H1 (cell line): ENCODE results near the gene SMARCA2. TPM values are rescaled to one million over a fixed set of nuclear protein-coding genes. Genes with fewer than 3 reads are reported as not detected.

Source experiments
- CTCF ChIA-PET: fragments of 300-600 bp; sonication (Branson Sonifier 250); formaldehyde crosslinking; loops from one replicate; lab custom pipeline; 2021; ENCODE audit not compliant: partially characterized antibody; lab: Charles Lee
- POLR2A ChIA-PET: fragments of 300-600 bp; sonication (Branson Sonifier 250); formaldehyde crosslinking; loops from one replicate; lab custom pipeline; 2021; ENCODE audit warnings: inconsistent platforms; ENCODE audit not compliant: partially characterized antibody; lab: Charles Lee
- DNase-seq, 2 experiments: peaks; one replicate each; pipeline versions ENCODE4 v3.0.0 to v3.0.0-alpha.2; 2010 to 2022; ENCODE audit warnings: low spot score in 2 of 2, low read depth in 1 of 2, mixed read lengths in 1 of 2
- FAIRE-seq: peaks from 2 replicates; lab custom pipeline; 2011; peaks lifted over from hg19 to GRCh38; lab: Jason Lieb, UNC
- H2AFZ ChIP-seq: 2 replicates; pipeline ENCODE4 v1.8.1; 2012; ENCODE audit warnings: low read length, inconsistent platforms
- H2AK5ac ChIP-seq: 2 replicates; pipeline ENCODE4 v1.6.1; 2013; ENCODE audit warnings: low read depth, low read length
- H2BK120ac ChIP-seq: replicated peaks from 2 replicates; pipeline ENCODE3; 2013; ENCODE audit warnings: low read depth, low read length, inconsistent platforms
- H2BK12ac ChIP-seq: 2 replicates; pipeline ENCODE4 v1.6.1; 2013; ENCODE audit warnings: low read depth, low read length
- H2BK15ac ChIP-seq: 2 replicates; pipeline ENCODE4 v1.6.1; 2013; ENCODE audit warnings: low read length
- H2BK20ac ChIP-seq: 2 replicates; pipeline ENCODE4 v1.6.1; 2013; ENCODE audit warnings: low read length
- H2BK5ac ChIP-seq: 2 replicates; pipeline ENCODE4 v1.6.1; 2013; ENCODE audit warnings: low read depth, low read length
- H3K14ac ChIP-seq: 2 replicates; pipeline ENCODE4 v1.6.1; 2013; ENCODE audit warnings: inconsistent platforms; ENCODE audit not compliant: insufficient read length
- H3K18ac ChIP-seq: 2 replicates; pipeline ENCODE4 v1.6.1; 2013; ENCODE audit warnings: low read length; ENCODE audit errors: extremely low read depth
- H3K23ac ChIP-seq: 2 replicates; pipeline ENCODE4 v1.6.1; 2013; ENCODE audit warnings: inconsistent platforms; ENCODE audit not compliant: insufficient read length
- H3K23me2 ChIP-seq: 2 replicates; pipeline ENCODE4 v1.6.1; 2013; ENCODE audit warnings: low read depth, low read length
- H3K27ac ChIP-seq: 2 replicates; pipeline ENCODE4 v1.6.1; 2011; ENCODE audit warnings: low read depth, low read length, inconsistent platforms
- H3K27me3 ChIP-seq, 4 experiments: replicated peaks in 1 of 4; 1 replicate in 1 of 4; 2 replicates in 3 of 4; pipeline versions ENCODE4 v1.6.1 to v1.8.1; 2011 to 2013; ENCODE audit warnings: low read length in 3 of 4, mild to moderate bottlenecking in 3 of 4, inconsistent platforms in 2 of 4, mixed read lengths in 2 of 4, moderate library complexity in 1 of 4; ENCODE audit not compliant: control insufficient read depth in 3 of 4, insufficient read depth in 3 of 4; ENCODE audit errors: extremely low read depth in 1 of 4
- H3K36me3 ChIP-seq, 4 experiments: 2 replicates each; pipeline versions ENCODE4 v1.6.1 to v1.8.1; 2011 to 2013; ENCODE audit warnings: mild to moderate bottlenecking in 4 of 4, low read length in 3 of 4, moderate library complexity in 2 of 4, control low read depth in 1 of 4, inconsistent platforms in 1 of 4; ENCODE audit not compliant: insufficient read depth in 4 of 4, control insufficient read depth in 2 of 4
- H3K4ac ChIP-seq: replicated peaks from 2 replicates; pipeline ENCODE3; 2013; ENCODE audit warnings: low read length, low read depth, mixed read lengths, inconsistent platforms; ENCODE audit not compliant: insufficient read length
- H3K4me1 ChIP-seq, 4 experiments: replicated peaks in 1 of 4; 1 replicate in 1 of 4; 2 replicates in 3 of 4; pipeline versions ENCODE4 v1.6.1 to v1.8.1; 2011 to 2013; ENCODE audit warnings: low read length in 3 of 4, inconsistent platforms in 2 of 4, mixed read lengths in 1 of 4; ENCODE audit not compliant: insufficient read depth in 4 of 4, control insufficient read depth in 3 of 4
- H3K4me2 ChIP-seq, 2 experiments: 2 replicates each; pipeline versions ENCODE4 v1.6.1 to v1.8.1; 2011 to 2013; ENCODE audit warnings: low read depth in 2 of 2, low read length in 2 of 2, control low read depth in 1 of 2, inconsistent platforms in 1 of 2, mild to moderate bottlenecking in 1 of 2; ENCODE audit not compliant: insufficient read depth in 1 of 2
- H3K4me3 ChIP-seq, 4 experiments: fragments of 200-600, 300-600 bp in 1 of 4; sonication (generic), shearing (Covaris generic), sonication (Bioruptor Twin) in 1 of 4; 2 replicates each; pipeline versions ENCODE4 v1.5.1 to v1.8.1; 2011 to 2016; ENCODE audit warnings: low read length in 4 of 4, low read depth in 3 of 4, control low read depth in 2 of 4, inconsistent platforms in 2 of 4, mild to moderate bottlenecking in 2 of 4, mixed read lengths in 1 of 4, moderate library complexity in 1 of 4; ENCODE audit not compliant: insufficient read depth in 2 of 4; ENCODE audit errors: extremely low read depth in 1 of 4
- H3K56ac ChIP-seq: replicated peaks from 2 replicates; pipeline ENCODE3; 2013; ENCODE audit warnings: low read depth, mild to moderate bottlenecking, mixed read lengths, low read length, inconsistent platforms; ENCODE audit not compliant: insufficient read length
- H3K79me1 ChIP-seq: 2 replicates; pipeline ENCODE4 v1.6.1; 2013; ENCODE audit warnings: low read depth, low read length, control low read depth
- H3K79me2 ChIP-seq, 2 experiments: 2 replicates each; pipeline versions ENCODE4 v1.6.1 to v1.8.1; 2012 to 2013; ENCODE audit warnings: low read length in 2 of 2, mild to moderate bottlenecking in 2 of 2, inconsistent platforms in 1 of 2; ENCODE audit not compliant: insufficient read depth in 2 of 2, control insufficient read depth in 1 of 2
- H3K9ac ChIP-seq, 4 experiments: replicated peaks in 1 of 4; 1 replicate in 1 of 4; 2 replicates in 3 of 4; pipeline versions ENCODE4 v1.6.1 to v1.8.1; 2011 to 2013; ENCODE audit warnings: low read depth in 3 of 4, low read length in 3 of 4, control low read depth in 2 of 4, mild to moderate bottlenecking in 2 of 4, moderate library complexity in 2 of 4, inconsistent platforms in 1 of 4; ENCODE audit errors: extremely low read depth in 1 of 4
- H3K9me3 ChIP-seq, 2 experiments: 2 replicates each; pipeline versions ENCODE4 v1.6.1 to v1.8.1; 2012 to 2013; ENCODE audit warnings: mild to moderate bottlenecking in 2 of 2, moderate library complexity in 2 of 2, control low read depth in 1 of 2, inconsistent platforms in 1 of 2, low read depth in 1 of 2, low read length in 1 of 2, mixed read lengths in 1 of 2; ENCODE audit not compliant: insufficient read depth in 2 of 2
- H4K20me1 ChIP-seq, 2 experiments: replicated peaks in 1 of 2; 2 replicates each; pipeline versions ENCODE3 to v1.8.1; 2011 to 2013; ENCODE audit warnings: inconsistent platforms in 2 of 2, low read length in 2 of 2, mild to moderate bottlenecking in 1 of 2; ENCODE audit not compliant: insufficient read depth in 2 of 2, control insufficient read depth in 1 of 2
- H4K5ac ChIP-seq: 2 replicates; pipeline ENCODE4 v1.6.1; 2013; ENCODE audit warnings: low read length, low read depth, mixed read lengths, inconsistent platforms; ENCODE audit not compliant: insufficient read length
- H4K8ac ChIP-seq: 2 replicates; pipeline ENCODE4 v1.8.0; 2013; ENCODE audit warnings: mild to moderate bottlenecking, moderate library complexity, low read length, inconsistent platforms; ENCODE audit not compliant: insufficient read depth; ENCODE audit errors: extremely low read depth
- H4K91ac ChIP-seq: replicated peaks from 2 replicates; pipeline ENCODE3; 2013; ENCODE audit warnings: low read length, mixed read lengths, inconsistent platforms; ENCODE audit not compliant: insufficient read length
- ASH2L ChIP-seq: fragments of 200-600, 300-600 bp; sonication (generic); IDR thresholded peaks from one replicate; pipeline ENCODE4 v1.7.1; 2017; ENCODE audit warnings: low read length
- FOSL1 ChIP-seq: IDR thresholded peaks from 2 replicates; pipeline ENCODE4 v1.6.1; 2011; ENCODE audit warnings: mild to moderate bottlenecking, low read depth, low read length, moderate library complexity; ENCODE audit not compliant: insufficient read depth
- HDAC6 ChIP-seq: IDR thresholded peaks from one replicate; pipeline ENCODE4 v1.7.1; 2012; ENCODE audit warnings: low read depth, mild to moderate bottlenecking, inconsistent platforms, low read length, moderate library complexity
- KDM4A ChIP-seq: IDR thresholded peaks from one replicate; pipeline ENCODE4 v1.7.1; 2012; ENCODE audit warnings: low read depth, mild to moderate bottlenecking, moderate library complexity, low read length, inconsistent platforms; ENCODE audit not compliant: severe bottlenecking
- KDM5A ChIP-seq: fragments of 200-600 bp; IDR thresholded peaks from 2 replicates; pipeline ENCODE4 v1.7.1; 2012; ENCODE audit warnings: mild to moderate bottlenecking, low read length, inconsistent platforms, mixed read lengths
- RNF2 ChIP-seq: fragments of 200-900, 300-1000 bp; sonication (generic); IDR thresholded peaks from 2 replicates; pipeline ENCODE4 v1.7.1; 2016; ENCODE audit warnings: borderline replicate concordance, low read depth, mild to moderate bottlenecking, antibody characterized with exemption, low read length; ENCODE audit not compliant: poor library complexity, severe bottlenecking; ENCODE audit errors: missing control alignments
- SIN3A ChIP-seq, 2 experiments: IDR thresholded peaks in 1 of 2; conservative IDR thresholded peaks in 1 of 2; 2 replicates each; pipeline ENCODE4 v1.6.1; 2011 to 2012; ENCODE audit warnings: low read length in 2 of 2, improper control_type of control experiment in 1 of 2, low read depth in 1 of 2, mild to moderate bottlenecking in 1 of 2
- SUZ12 ChIP-seq: fragments of 200-600 bp; sonication (generic); IDR thresholded peaks from 2 replicates; pipeline ENCODE4 v1.6.1; 2012; ENCODE audit warnings: mild to moderate bottlenecking, inconsistent platforms, low read length, moderate library complexity, mixed read lengths
- TBP ChIP-seq: IDR thresholded peaks from 2 replicates; pipeline ENCODE4 v1.6.1; 2011; ENCODE audit warnings: low read depth, low read length, improper control_type of control experiment
- WGBS, 2 experiments: shearing (Covaris generic) in 1 of 2; methylation state at CpG; one replicate each; pipeline versions ENCODE4 v1.1.6 to v1.1.7; 2013 to 2015; ENCODE audit warnings: low lambda C conversion rate in 2 of 2, mixed read lengths in 2 of 2, inconsistent platforms in 1 of 2, low coverage in 1 of 2, missing lambda C conversion rate in 1 of 2; ENCODE audit not compliant: insufficient replicate concordance in 2 of 2, insufficient coverage in 1 of 2, insufficient read length in 1 of 2; ENCODE audit errors: extremely low coverage in 1 of 2, missing lambda C conversion rate in 1 of 2; 5-methylcytosine and 5-hydroxymethylcytosine counted together
- polyA plus RNA-seq, 7 experiments: library from polyadenylated mRNA; depleted of rRNA in 3 of 7; stranded (reverse) in 5 of 7; unstranded in 2 of 7; fragments of >200 nt in 5 of 7; fragments of 200-250 nt in 2 of 7; gene quantifications; 1 replicate in 5 of 7; 2 replicates in 1 of 7; 4 replicates in 1 of 7; pipeline versions ENCODE4 v1.2.1 to v1.2.3, GENCODE V29; 2011 to 2013; ENCODE audit warnings: missing spikeins in 2 of 7, mixed read lengths in 2 of 7
- total RNA-seq: library from RNA; stranded (reverse); fragmentation: NEBNext Ultra II Directional; extraction: Animal tissue kit (Norgen Biotek cat#: 25700); gene quantifications from 2 replicates; pipeline ENCODE4 v1.2.1, GENCODE V29; 2021

The SMARCA2 gene
- total and polyA plus RNA-seq, 2 of the 8 experiments (the other 6 are each of a cell fraction or from before 2014, with no cell fraction given) = 6.3 to 21.7 TPM

DNA sequence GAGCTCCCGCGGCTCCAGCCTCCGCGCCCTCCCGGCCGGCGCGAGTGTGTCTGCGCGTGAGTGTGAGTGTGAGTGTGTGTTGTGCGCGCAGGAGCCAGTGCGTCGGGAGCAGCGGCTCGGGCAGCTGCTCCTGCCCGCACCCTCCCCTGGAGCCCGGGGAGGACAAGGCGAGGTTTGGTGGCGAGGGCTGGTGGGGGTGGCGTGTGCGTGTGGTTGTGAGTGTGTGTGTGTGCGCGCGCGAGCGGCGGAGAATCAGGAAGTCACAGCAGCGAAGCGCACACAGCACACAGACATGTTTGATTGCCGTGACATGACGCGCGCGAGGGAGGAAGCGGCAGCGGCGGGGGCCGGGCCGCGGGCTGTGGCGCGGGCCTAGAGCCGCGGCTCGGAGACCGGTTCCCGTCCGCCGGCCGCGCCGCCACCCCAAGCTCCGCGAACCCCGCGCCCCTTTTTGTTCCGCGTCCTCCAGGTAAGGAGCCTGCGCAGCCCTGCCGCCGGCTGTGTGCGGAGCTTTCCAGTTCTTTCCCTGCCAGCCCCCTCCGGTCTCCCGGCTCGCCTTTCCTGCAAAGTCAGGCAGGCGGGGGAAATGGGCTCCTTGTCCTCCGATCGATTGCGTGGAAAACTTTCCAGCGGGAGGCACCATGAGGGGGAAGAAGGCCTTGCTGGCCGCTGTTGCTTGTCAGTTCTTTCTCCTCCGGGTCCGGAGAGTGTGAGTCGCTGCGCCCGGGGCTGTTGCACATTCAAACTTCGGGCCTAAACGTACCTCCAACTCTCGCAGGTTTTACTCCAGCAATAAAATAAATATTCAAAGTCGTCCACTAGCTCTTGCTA lies 2.4 kb downstream of the SMARCA2 start:
- H3K4ac ChIP-seq = no peak overlapping the region
- H2BK12ac ChIP-seq = peak overlapping the region; percentile 0
- H2AFZ ChIP-seq = peak overlapping the region; percentile 62; the same call in 1 of the 2 replicates
- H3K18ac ChIP-seq = peak overlapping the region; percentile 25
- FAIRE-seq (no peak), DNase-seq (peak in 1 of 2 experiments; percentile 76)
- H3K4me2 ChIP-seq = peak overlapping the region; percentile 91 to 98
- H3K79me1 ChIP-seq = no peaks in the 10 kb centered on the region
- no peak overlapping the region for H2AK5ac ChIP-seq
- peaks cover 5 to 52% (median 43%) of the 10 kb centered on the region in 4 experiments for H3K27me3 ChIP-seq
- peak overlapping the region; percentile 5; the same call in 1 of the 2 replicates for H2BK15ac ChIP-seq
- peak overlapping the region; percentile 90 for H4K91ac ChIP-seq
- ChIA-PET POLR2A (interaction anchor here (0.9 to 2.2 kb wide), 6 partner anchors 15 to 792 kb away, joined by 3 to 5 read pairs (median 3); no protein-coding TSS in a partner anchor), CTCF (interaction anchor here (1.5 kb wide), 1 partner anchor 98 kb away, joined by 3 read pairs; no protein-coding TSS in a partner anchor)
- no peak overlapping the region for H3K27ac ChIP-seq
- peak overlapping the region; percentile 27; the same call in 1 of the 2 replicates for H2BK5ac ChIP-seq
- peaks cover 0 to 5% of the 10 kb centered on the region in 2 experiments for H4K20me1 ChIP-seq
- no peak overlapping the region for H3K23ac ChIP-seq
- H3K23me2 ChIP-seq = peaks cover 38% of the 10 kb centered on the region
- H4K8ac ChIP-seq = peak overlapping the region; percentile 11; the same call in 1 of the 2 replicates
- peak overlapping the region; percentile 54 to 69 (median 69) for H3K4me3 ChIP-seq
- H3K79me2 ChIP-seq = no peaks in the 10 kb centered on the region
- H3K4me1 ChIP-seq = peaks cover 5 to 11% (median 7%) of the 10 kb centered on the region in 4 experiments; a peak in 6 of 7 replicates
- H3K9me3 ChIP-seq = no peaks in the 10 kb centered on the region
- no peak overlapping the region for H3K56ac ChIP-seq
- no peak overlapping the region for H3K14ac ChIP-seq
- peak overlapping the region; percentile 63; the same call in 1 of the 2 replicates for H2BK20ac ChIP-seq
- H4K5ac ChIP-seq = no peak overlapping the region
- 2% methylated on average over 24 of the region's 81 CpGs; no CpG with 5 or more reads in 1 of the 2 experiments for WGBS, 2 experiments
- peak overlapping the region in 2 of 4 experiments; percentile 5 to 55; a peak in 3 of 7 replicates for H3K9ac ChIP-seq
- no peak overlapping the region for H2BK120ac ChIP-seq
- H3K36me3 ChIP-seq = no peaks in the 10 kb centered on the region
- no peak for TF ChIP-seq KDM5A
- TF ChIP-seq SUZ12 = peak; percentile 61
- TF ChIP-seq TBP = no peak
- peak; percentile 66 for TF ChIP-seq KDM4A
- peak; percentile 89 for TF ChIP-seq ASH2L
- no peak for TF ChIP-seq FOSL1
- TF ChIP-seq SIN3A (conservative IDR thresholded peaks at IDR 0.05 in 1 of 2, IDR thresholded peaks at IDR 0.05 in 1 of 2; ENCODE audit: low read depth in 1 of 2, low read length in 2 of 2) = peak in 1 of 2 experiments; percentile 67; a peak in 2 of 4 replicates
- peak; percentile 37 for TF ChIP-seq RNF2
- no peak for TF ChIP-seq HDAC6
